ENCODE results near the gene GPR176. TPM values are rescaled to one million over a fixed set of nuclear protein-coding genes. Genes with fewer than 3 reads are reported as not detected.

The GPR176 gene
- total RNA-seq, 4 donors from 2014 or later: 2.4 to 18.6 (median 9.1) TPM

DNA sequence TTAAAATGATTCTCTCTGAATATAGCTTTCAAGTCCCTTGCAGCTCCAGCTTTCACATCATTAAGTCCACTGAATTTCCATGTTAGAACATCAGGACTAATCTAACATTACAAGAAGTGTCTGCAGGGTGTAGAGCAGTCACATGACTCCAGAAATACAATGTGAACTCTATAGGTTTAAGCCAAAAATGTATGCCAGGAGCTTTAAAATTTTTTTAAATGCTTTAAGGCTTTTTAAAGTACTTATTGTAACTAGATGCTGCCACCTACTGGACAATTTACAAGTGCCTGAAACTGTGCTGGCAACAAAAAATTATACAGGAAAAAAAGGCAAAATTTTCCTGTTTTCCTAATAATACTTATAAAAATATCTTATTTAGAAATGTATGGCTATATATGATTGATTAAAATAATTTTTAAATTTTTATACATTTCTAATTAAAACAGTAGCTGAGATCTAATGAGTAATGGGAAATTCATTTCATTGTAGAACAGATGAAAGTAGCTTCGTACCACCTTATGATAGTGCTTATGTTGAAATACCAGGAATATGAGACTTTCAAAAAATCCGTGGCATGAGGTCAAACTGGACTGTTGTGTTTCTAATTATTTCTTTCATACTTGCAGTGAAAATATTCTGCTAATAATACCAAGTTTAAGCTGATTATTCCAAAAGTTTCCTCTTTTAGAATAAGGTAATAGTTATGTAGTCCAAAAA lies 163.1 kb downstream of the GPR176 start:
- no peak overlapping the region for H3K4me3 ChIP-seq
- H3K27ac ChIP-seq: no peak overlapping the region
- DNase-seq (ENCODE audit: low spot score in 2 of 2): peak in 1 of 2 donors; percentile 78
- peaks cover 0 to 8% (median 3%) of the 10 kb centered on the region in 4 donors for H3K4me1 ChIP-seq
- H3K36me3 ChIP-seq: no peaks in the 10 kb centered on the region
- WGBS, 2 donors: 47 to 48% methylated on average over 2 of the region's 2 CpGs
- no peak for TF ChIP-seq POLR2A (IDR thresholded peaks at IDR 0.05)
- peak; percentile 63 to 86 (median 72) for TF ChIP-seq CTCF (IDR thresholded peaks at IDR 0.05)
- TF ChIP-seq EP300 (IDR thresholded peaks at IDR 0.05): no peak
- H3K9me3 ChIP-seq: no peaks in the 10 kb centered on the region
- H3K27me3 ChIP-seq: no peaks in the 10 kb centered on the region

GRCh38 chr15:39752991-39753390 lies 167.1 kb downstream of the GPR176 start:
- no peak for TF ChIP-seq EP300 (IDR thresholded peaks at IDR 0.05)
- TF ChIP-seq POLR2A (IDR thresholded peaks at IDR 0.05): no peak
- no peak for TF ChIP-seq CTCF (IDR thresholded peaks at IDR 0.05)
- Histone ChIP-seq H3K36me3 (no peaks in the 10 kb centered on the region), H3K27ac (no peak overlapping the region), H3K4me3 (no peak overlapping the region), H3K9me3 (no peaks in the 10 kb centered on the region), H3K27me3 (no peaks in the 10 kb centered on the region), H3K4me1 (peaks cover 0 to 9% (median 0%) of the 10 kb centered on the region in 4 donors)
- DNase-seq (ENCODE audit: low spot score in 2 of 2): no peak
- 80 to 84% methylated on average over 1 of the region's 1 CpG for WGBS, 2 donors

DNA sequence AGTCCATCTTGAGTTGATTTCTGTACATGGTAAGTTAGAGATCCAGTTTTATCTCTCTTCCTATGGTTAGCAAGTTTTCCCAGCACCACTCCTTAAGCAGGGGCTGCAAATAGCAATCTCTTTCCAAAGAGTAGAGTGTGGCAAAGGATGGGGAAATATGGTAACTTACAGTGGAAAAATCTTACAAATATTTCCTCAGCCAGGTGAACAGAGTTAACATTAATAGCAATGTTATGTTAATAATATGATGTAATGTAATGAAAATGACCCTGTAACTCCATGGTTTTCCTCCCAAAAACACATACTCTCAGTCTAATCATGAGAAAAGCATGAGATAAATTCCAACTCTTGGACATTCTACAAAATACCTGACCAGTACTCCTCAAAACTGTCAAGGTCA lies 167.8 kb downstream of the GPR176 start:
- Histone ChIP-seq H3K36me3 (no peaks in the 10 kb centered on the region), H3K4me3 (no peak overlapping the region), H3K9me3 (no peaks in the 10 kb centered on the region), H3K27me3 (no peaks in the 10 kb centered on the region), H3K4me1 (peaks cover 0 to 11% (median 0%) of the 10 kb centered on the region in 4 donors), H3K27ac (no peak overlapping the region)
- TF ChIP-seq POLR2A (IDR thresholded peaks at IDR 0.05) (no peak), EP300 (IDR thresholded peaks at IDR 0.05) (no peak), CTCF (IDR thresholded peaks at IDR 0.05) (no peak)
- DNase-seq (ENCODE audit: low spot score in 2 of 2): no peak

Small RNA genes lying within 50 kb of the gene (small RNA-seq; reads per million reads assigned to genes)
- not detected for gene RF00019

Other genes with a start within 250 kb of the GPR176 start
- gene FSIP1, start 137.4 kb downstream of the GPR176 start, total RNA-seq: 1 to 10 TPM in 1 of 4 donors, under 1 TPM in 3; 0.20 to 1.5 (median 0.42) TPM
- 10 to 100 TPM; 42.3 to 58.8 (median 54.1) TPM for gene EIF2AK4, start 13.8 kb upstream of the GPR176 start, total RNA-seq
- gene SRP14, start 118.9 kb upstream of the GPR176 start, total RNA-seq: 100 to 1,000 TPM; 194 to 357 (median 229) TPM
- 1 to 10 TPM; 2.7 to 6.3 (median 4.2) TPM for gene BMF, start 188.6 kb upstream of the GPR176 start, total RNA-seq
- gene BUB1B, start 240.8 kb upstream of the GPR176 start, total RNA-seq: 1 to 10 TPM in 2 of 4 donors, under 1 TPM in 1, not detected in 1; 0.22 to 6.9 (median 3.9) TPM

Measured in tibial nerve (tissue), 4 donors.